Spleen (tissue), 11 donors: ENCODE results near the gene CCR9. TPM values are rescaled to one million over a fixed set of nuclear protein-coding genes. Genes with fewer than 3 reads are reported as not detected.

ENCODE experiments used
- DNase-seq: peaks from one replicate; pipeline ENCODE4 v3.0.0-alpha.2; 2020
- H3K27ac ChIP-seq, 8 donors: fragments of 200-600 bp; sonication (generic) in 7 of 8; 1 replicate in 4 of 8; 2 replicates in 4 of 8; pipeline versions ENCODE4 v1.5.0 to v1.8.0; 2016 to 2021; ENCODE audit warnings: inconsistent platforms in 4 of 8, mild to moderate bottlenecking in 4 of 8, moderate library complexity in 1 of 8
- H3K27me3 ChIP-seq, 7 donors: fragments of 200-600 bp; sonication (generic) in 6 of 7; replicated peaks in 1 of 7; 1 replicate in 4 of 7; 2 replicates in 3 of 7; pipeline versions ENCODE4 v1.5.0 to v1.8.0; 2016 to 2021; ENCODE audit warnings: inconsistent platforms in 3 of 7, mild to moderate bottlenecking in 1 of 7
- H3K36me3 ChIP-seq, 6 donors: fragments of 200-600 bp; sonication (generic) in 5 of 6; 1 replicate in 4 of 6; 2 replicates in 2 of 6; pipeline versions ENCODE4 v1.5.0 to v1.8.0; 2016 to 2021; ENCODE audit warnings: inconsistent platforms in 2 of 6
- H3K4me1 ChIP-seq, 6 donors: fragments of 200-600 bp; sonication (generic) in 5 of 6; 1 replicate in 3 of 6; 2 replicates in 3 of 6; pipeline versions ENCODE4 v1.5.0 to v1.8.0; 2016 to 2021; ENCODE audit warnings: inconsistent platforms in 3 of 6
- H3K4me3 ChIP-seq, 8 donors: fragments of 200-600 bp; sonication (generic) in 7 of 8; 1 replicate in 4 of 8; 2 replicates in 4 of 8; pipeline versions ENCODE4 v1.5.0 to v1.8.0; 2016 to 2021; ENCODE audit warnings: inconsistent platforms in 4 of 8, mild to moderate bottlenecking in 4 of 8, moderate library complexity in 2 of 8
- H3K9me3 ChIP-seq, 8 donors: fragments of 200-600 bp; sonication (generic) in 7 of 8; 1 replicate in 4 of 8; 2 replicates in 4 of 8; pipeline versions ENCODE4 v1.5.0 to v1.8.0; 2016 to 2021; ENCODE audit warnings: inconsistent platforms in 4 of 8
- CTCF ChIP-seq, 11 experiments: fragments of 200-600 bp in 7 of 11; fragments of 450-650 bp in 4 of 11; sonication (generic) in 4 of 11; IDR thresholded peaks in 8 of 11; conservative IDR thresholded peaks in 3 of 11; 1 replicate in 7 of 11; 2 replicates in 4 of 11; pipeline versions ENCODE4 v1.4.0 to v1.8.0; 2016 to 2021; ENCODE audit warnings: antibody characterized with exemption in 11 of 11, inconsistent platforms in 4 of 11, mild to moderate bottlenecking in 1 of 11
- POLR2A ChIP-seq, 3 donors: fragments of 450-650 bp; IDR thresholded peaks; one replicate each; pipeline ENCODE4 v1.5.1; 2017; ENCODE audit warnings: antibody characterized with exemption in 3 of 3, mild to moderate bottlenecking in 1 of 3
- POLR2AphosphoS5 ChIP-seq, 3 donors: sonication (generic); formaldehyde crosslinking; IDR thresholded peaks; one replicate each; pipeline ENCODE4 v1.5.1; 2017; ENCODE audit warnings: antibody characterized with exemption in 3 of 3
- WGBS, 5 donors: extraction: QIAGEN DNeasy Blood & Tissue Kit in 3 of 5; methylation state at CpG; one replicate each; pipeline versions ENCODE4 v1.1.5 to v1.1.7; 2013 to 2018; 5-methylcytosine and 5-hydroxymethylcytosine counted together
- intact Hi-C: fragments of 100-400 bp; cut with DNase I; formaldehyde crosslinking; loops from one replicate; pipeline ENCODE4 v1.15.0; 2023; ENCODE audit warnings: low total_unique reads
- polyA plus RNA-seq, 3 donors: library from polyadenylated mRNA; stranded (reverse); fragments of 200-250 nt; gene quantifications; one replicate each; pipeline ENCODE4 v1.2.1, GENCODE V29; 2013
- total RNA-seq, 7 donors: library from RNA; depleted of rRNA in 3 of 7; stranded (reverse); fragments of >200 nt in 3 of 7; fragmentation: NEBNext Ultra II Directional in 4 of 7; extraction: Animal tissue kit (Norgen Biotek cat#: 25700) in 4 of 7; gene quantifications; one replicate each; pipeline versions ENCODE4 v1.1.0 to v1.2.1, GENCODE V29; 2016 to 2021
- donor health status: healthy with polysubstance abuse.
- donor health status: DM: no; HTN: no; CAD: no; lungs with moderate emphysema.
- donor health status: DM: no; HTN: no; CAD: no.
- donor health status: Bipolar disorder and iron deficiency.
- donor health status: healthy.
- donor health status: DM: no; HTN: no; CAD: no.
- donor health status: DM: yes; HTN: yes; CAD: no.

Gene CCR9
- total and polyA plus RNA-seq, 10 donors = 1.1 to 3.6 (median 1.5) TPM

DNA sequence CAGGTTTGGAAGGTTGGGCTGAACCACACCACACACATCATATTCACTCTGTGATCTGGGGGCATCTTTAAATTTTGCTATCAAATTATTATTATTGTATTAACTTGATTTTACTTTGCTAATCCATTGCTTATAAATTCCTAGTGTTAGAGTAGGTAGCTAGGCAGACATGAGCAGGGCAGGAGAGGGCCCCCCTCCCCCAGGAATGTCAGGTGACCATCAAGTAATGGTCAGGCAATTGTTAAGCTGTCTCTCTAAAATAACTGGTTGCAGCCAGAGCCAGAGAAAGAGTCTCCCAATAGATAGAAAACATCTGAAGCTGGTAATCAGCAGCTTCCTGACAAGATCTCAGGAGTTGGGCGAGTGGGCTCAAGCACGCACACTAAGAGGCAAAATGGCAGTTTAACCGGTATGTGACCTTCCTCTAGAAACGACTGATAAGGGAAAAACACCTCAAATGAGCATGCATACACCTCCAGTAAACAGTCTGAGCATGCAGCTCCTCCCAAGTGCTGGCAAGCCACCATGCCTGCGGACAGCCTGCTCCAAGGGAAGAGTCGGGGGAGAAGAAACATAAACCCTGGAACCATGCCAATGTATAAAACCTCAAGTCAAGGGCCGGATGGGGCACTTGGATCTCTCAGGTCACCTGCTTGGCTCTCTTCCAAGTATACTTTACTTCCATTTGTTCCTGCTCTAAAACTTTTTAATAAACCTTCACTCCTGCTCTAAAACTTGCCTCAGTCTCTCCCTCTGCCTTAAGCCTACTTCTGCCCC is 53.8 kb downstream of the CCR9 start:
- no peak for TF ChIP-seq POLR2AphosphoS5 (IDR thresholded peaks at IDR 0.05)
- Histone ChIP-seq H3K4me3 (no peak overlapping the region), H3K4me1 (peaks cover 0 to 39% (median 18%) of the 10 kb centered on the region in 6 donors), H3K36me3 (peaks cover 0 to 62% (median 19%) of the 10 kb centered on the region in 6 donors), H3K27me3 (no peaks in the 10 kb centered on the region), H3K27ac (peak overlapping the region in 2 of 8 donors; percentile 44 to 65), H3K9me3 (no peaks in the 10 kb centered on the region)
- intact Hi-C loops = no loop called here
- DNase-seq = no peak
- 80 to 86% (median 85%) methylated on average over 7 of the region's 7 CpGs for WGBS, 5 donors

DNA sequence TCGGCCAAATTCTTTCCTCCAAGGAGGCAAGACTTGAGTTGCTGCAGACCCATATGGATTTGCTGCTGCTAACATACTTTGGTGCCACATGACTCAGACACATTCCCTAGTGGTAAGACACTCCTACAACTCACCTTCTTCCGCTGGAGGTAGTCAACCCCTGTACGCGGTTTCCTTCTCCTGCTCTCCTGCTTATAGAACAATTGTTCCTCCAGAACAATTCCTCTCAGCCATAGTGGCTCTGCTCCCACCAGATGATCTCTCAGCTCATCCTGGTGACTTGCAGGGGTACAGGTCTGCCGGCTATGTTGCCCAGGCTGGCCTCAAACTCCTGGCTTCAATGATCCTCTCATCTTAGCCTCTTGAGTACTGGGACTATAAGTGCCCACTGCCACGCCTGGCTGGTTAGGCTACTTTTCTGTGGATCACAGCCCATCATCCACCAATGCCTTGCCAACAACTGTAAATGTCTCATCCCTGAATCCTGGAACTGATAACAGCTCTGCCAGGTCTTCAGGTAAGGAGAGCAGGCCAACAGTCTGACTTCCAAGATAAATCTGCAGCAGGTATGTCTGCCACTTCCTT is 54.5 kb downstream of the CCR9 start:
- 79 to 99% (median 91%) methylated on average over 6 of the region's 6 CpGs for WGBS, 5 donors
- Histone ChIP-seq H3K9me3 (no peaks in the 10 kb centered on the region), H3K27me3 (no peaks in the 10 kb centered on the region), H3K4me1 (peaks cover 0 to 40% (median 18%) of the 10 kb centered on the region in 6 donors), H3K36me3 (peaks cover 0 to 62% (median 14%) of the 10 kb centered on the region in 6 donors), H3K4me3 (no peak overlapping the region), H3K27ac (peak overlapping the region in 1 of 8 donors; percentile 89)
- intact Hi-C loops = no loop called here
- DNase-seq = no peak
- TF ChIP-seq POLR2A (IDR thresholded peaks at IDR 0.05) (no peak), CTCF (IDR thresholded peaks at IDR 0.05 in 8 of 11, conservative IDR thresholded peaks at IDR 0.05 in 3 of 11) (no peak), POLR2AphosphoS5 (IDR thresholded peaks at IDR 0.05) (no peak)

GRCh38 chr3:45942051-45942825 is 55.9 kb downstream of the CCR9 start:
- WGBS, 5 donors = 63 to 77% (median 65%) methylated on average over 5 to 6 of the region's 6 CpGs
- TF ChIP-seq POLR2A (IDR thresholded peaks at IDR 0.05) = no peak
- no peak for TF ChIP-seq POLR2AphosphoS5 (IDR thresholded peaks at IDR 0.05)
- no peak for TF ChIP-seq CTCF (IDR thresholded peaks at IDR 0.05 in 8 of 11, conservative IDR thresholded peaks at IDR 0.05 in 3 of 11)
- DNase-seq = no peak
- intact Hi-C loops = no loop called here
- peaks cover 0 to 43% (median 18%) of the 10 kb centered on the region in 6 donors for H3K4me1 ChIP-seq
- H3K9me3 ChIP-seq = no peaks in the 10 kb centered on the region
- peaks cover 0 to 62% (median 12%) of the 10 kb centered on the region in 6 donors for H3K36me3 ChIP-seq
- no peaks in the 10 kb centered on the region for H3K27me3 ChIP-seq
- peak overlapping the region in 1 of 8 donors; percentile 60 for H3K4me3 ChIP-seq
- H3K27ac ChIP-seq = peak overlapping the region in 4 of 8 donors; percentile 38 to 89 (median 77)

- TF ChIP-seq POLR2A (IDR thresholded peaks at IDR 0.05) (no peak), POLR2AphosphoS5 (IDR thresholded peaks at IDR 0.05) (peak in 1 of 3 donors; percentile 53)
- H3K27ac ChIP-seq = peak within 1 kb of the TSS; percentile 14 to 89 (median 38)
- peaks cover 0 to 45% (median 20%) of the 10 kb centered on the region in 6 donors for H3K4me1 ChIP-seq
- H3K27me3 ChIP-seq = no peaks in the 10 kb centered on the region
- 83 to 95% (median 87%) methylated on average over 8 of the region's 8 CpGs for WGBS, 5 donors
- intact Hi-C loops = no loop called here
- H3K4me3 ChIP-seq = peak within 1 kb of the TSS in 6 of 8 donors; percentile 0 to 60 (median 13)
- DNase-seq = no peak
- H3K36me3 ChIP-seq = peaks cover 0 to 62% (median 21%) of the 10 kb centered on the region in 6 donors
- no peaks in the 10 kb centered on the region for H3K9me3 ChIP-seq
These were observed 57.0 kb downstream of the CCR9 start, which contains the start of gene CXCR6 for GRCh38 chr3:45943207-45943846. Gene CXCR6 (plus strand): TSS chr3:45943464. CDS start chr3:45946482, 3,018 bp downstream.
